ENCODE results near the gene SLC1A7.

SLC1A7 gene

DNA sequence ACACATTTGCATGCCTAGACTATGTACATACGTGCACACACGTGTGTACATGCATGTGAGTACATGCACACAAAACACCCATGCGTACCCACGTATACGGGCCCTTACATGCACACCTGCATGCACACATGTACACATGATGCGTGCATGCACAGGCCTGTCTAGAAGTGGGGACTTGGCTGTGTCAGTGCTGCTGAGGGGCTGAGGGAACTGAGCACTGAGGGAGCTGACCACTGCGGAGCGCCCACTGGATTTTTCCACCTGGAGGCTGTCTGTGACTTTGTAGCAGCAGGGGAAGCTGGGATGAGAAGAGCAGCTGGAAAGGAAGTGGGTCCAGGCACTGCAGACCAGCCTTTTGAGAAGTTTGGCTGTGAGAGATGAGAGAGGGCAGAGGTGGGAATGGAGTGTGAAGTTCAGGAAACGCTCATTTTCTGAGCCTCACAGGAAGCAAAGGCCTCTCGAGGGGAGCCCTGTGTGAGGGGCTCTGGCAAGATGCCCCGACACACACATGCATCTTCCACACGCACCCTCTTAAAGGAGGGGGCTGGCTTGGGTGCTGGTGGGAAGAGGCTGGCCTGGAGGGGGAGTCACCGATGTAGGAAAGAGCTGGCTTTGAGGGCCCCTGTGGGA lies 59.5 kb downstream of the SLC1A7 start:
- no peak for DNase-seq

GRCh38 chr1:53081384-53082066 lies 60.9 kb downstream of the SLC1A7 start:
- no peak for DNase-seq
- intact Hi-C loops (cut with DNase I), result no loop called here

More for the DNA sequence above, 59.5 kb downstream of the SLC1A7 start:
- intact Hi-C loops (cut with DNase I), result no loop called here

DNA sequence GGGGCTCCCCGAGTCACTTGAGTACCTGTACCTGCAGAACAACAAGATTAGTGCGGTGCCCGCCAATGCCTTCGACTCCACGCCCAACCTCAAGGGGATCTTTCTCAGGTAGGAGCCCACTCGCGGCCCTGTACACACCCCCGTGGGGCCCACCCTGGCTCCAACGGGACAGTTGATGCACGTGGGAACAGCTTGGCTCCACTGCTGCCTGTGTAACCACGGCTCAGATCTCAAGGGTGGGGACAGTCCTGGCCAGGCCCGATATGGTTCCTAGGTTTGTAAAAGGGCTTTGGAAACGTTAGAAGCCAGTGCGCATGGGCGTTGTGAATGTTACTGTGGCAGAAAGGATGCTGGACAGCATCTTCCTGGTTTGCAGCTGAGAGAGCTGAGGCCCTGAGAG lies 61.7 kb downstream of the SLC1A7 start:
- intact Hi-C loops (cut with DNase I), result no loop called here
- DNase-seq, result no peak

DNA sequence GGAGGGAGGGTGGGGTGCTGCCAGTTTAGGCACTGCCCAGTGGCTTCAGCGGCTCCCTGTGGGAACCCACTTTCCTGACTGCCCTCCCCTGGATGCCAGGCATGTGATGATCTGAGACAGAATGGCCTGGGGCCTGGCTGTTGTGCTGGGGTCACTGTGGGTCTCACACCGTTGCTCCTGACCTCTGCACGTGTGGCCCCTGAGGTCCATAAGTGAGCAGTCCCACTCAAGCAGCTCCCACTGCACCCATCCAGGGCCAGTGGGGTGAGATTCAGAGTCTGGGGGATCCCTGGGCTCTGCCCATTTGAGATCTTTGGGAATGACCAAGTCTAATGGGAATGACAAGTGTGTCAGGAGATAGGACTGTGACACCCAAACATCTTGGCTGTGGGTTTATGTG lies 62.4 kb downstream of the SLC1A7 start:
- intact Hi-C loops (cut with DNase I), result no loop called here
- no peak for DNase-seq

DNA sequence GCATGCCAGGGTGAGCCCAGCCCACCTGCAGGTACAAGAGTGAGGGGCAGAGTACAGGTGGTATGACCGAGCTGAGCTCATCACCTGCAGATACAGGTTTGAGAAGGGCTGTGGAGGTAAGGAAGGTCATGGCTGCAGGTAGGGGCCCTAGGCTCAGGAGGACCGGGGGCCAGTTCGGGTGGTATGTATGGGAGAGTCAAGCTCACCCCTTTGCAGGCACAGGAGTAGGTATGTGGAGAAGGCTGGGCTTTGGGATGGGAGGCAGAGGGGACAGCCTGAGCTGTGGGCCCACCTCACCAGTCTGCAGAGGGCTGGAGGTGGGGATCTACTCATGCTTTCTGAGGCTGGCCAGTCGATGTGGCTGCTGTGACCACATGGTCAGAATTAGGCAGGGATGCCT lies 63.2 kb downstream of the SLC1A7 start:
- intact Hi-C loops (cut with DNase I), result no loop called here
- DNase-seq, result no peak

- intact Hi-C loops (cut with DNase I), result no loop called here
- no peak for DNase-seq
These were observed 63.9 kb downstream of the SLC1A7 start for GRCh38 chr1:53078333-53079101.

GRCh38 chr1:53077599-53077965 lies 64.9 kb downstream of the SLC1A7 start:
- intact Hi-C loops (cut with DNase I), result no loop called here
- DNase-seq, result no peak

GRCh38 chr1:53076721-53077598 lies 65.5 kb downstream of the SLC1A7 start:
- intact Hi-C loops (cut with DNase I), result no loop called here
- peak in 3 of 42 donors; percentile 2 to 32 (median 14) for DNase-seq

DNA sequence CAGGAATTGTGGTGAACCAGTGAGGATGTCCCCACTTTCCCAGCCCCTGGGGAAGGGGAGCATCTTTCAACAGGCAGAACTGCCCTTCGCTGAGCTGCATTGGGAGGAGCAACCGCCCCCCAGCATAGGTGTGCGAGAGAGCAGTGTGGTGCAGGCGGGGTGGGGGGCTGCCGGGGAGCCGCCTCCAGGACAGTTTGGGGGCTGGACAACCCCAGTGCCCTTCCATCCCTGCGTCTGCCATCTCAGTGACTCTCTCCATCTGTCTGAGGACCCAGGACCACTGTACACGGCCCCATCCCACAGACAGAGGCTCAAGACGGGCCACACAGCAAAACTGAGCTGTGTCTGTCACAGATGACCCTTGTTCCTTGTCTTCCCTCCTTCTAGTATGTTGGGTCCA lies 66.3 kb downstream of the SLC1A7 start:
- intact Hi-C loops (cut with DNase I), result no loop called here
- peak in 4 of 42 donors; percentile 1 to 36 (median 5) for DNase-seq

DNA sequence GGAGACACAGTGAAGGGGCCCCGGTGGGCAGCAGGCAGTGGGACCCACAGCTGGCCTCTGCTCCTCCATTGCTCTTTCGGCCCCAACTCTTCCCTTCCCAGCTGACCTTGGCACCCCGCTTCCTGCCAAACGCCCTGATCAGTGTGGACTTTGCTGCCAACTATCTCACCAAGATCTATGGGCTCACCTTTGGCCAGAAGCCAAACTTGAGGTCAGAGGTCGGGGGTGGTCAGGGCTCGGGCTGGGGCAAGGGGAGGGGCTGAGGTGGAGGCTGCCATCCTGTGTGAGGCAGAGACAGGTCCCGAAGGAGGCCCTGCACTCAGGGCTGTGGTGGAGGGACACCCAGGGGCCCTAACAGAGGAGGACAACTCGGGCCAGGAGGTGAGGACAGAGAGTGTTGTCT lies 66.7 kb downstream of the SLC1A7 start:
- peak in 5 of 42 donors; percentile 3 to 26 (median 15) for DNase-seq
- intact Hi-C loops (cut with DNase I), result no loop called here

- intact Hi-C loops (cut with DNase I), result no loop called here
- DNase-seq, result peak in 6 of 42 donors; percentile 0 to 18 (median 7)
These were observed 67.2 kb downstream of the SLC1A7 start for GRCh38 chr1:53075206-53075605.

- peak in 8 of 42 donors; percentile 2 to 7 (median 5) for DNase-seq
- intact Hi-C loops (cut with DNase I), result no loop called here
These were observed 67.9 kb downstream of the SLC1A7 start for GRCh38 chr1:53074313-53075154.

- intact Hi-C loops (cut with DNase I), result no loop called here
These were observed 68.5 kb downstream of the SLC1A7 start for GRCh38 chr1:53073868-53074311.

GRCh38 chr1:53073287-53073686 lies 69.2 kb downstream of the SLC1A7 start:
- DNase-seq, result peak in 11 of 42 donors; percentile 2 to 38 (median 10)
- intact Hi-C loops (cut with DNase I), result no loop called here

More at GRCh38 chr1:53073868-53074311, 68.5 kb downstream of the SLC1A7 start:
- peak in 20 of 42 donors; percentile 4 to 52 (median 18) for DNase-seq

- no peak for DNase-seq
- intact Hi-C loops (cut with DNase I), result no loop called here
These were observed 70.5 kb downstream of the SLC1A7 start for GRCh38 chr1:53071915-53072314.

GRCh38 chr1:53071167-53071865 lies 71.1 kb downstream of the SLC1A7 start:
- DNase-seq, result peak in 20 of 42 donors; percentile 1 to 38 (median 10)

GRCh38 chr1:53070621-53071020 lies 71.8 kb downstream of the SLC1A7 start:
- intact Hi-C loops (cut with DNase I), result no loop called here
- DNase-seq, result peak in 16 of 42 donors; percentile 1 to 36 (median 10)

More at GRCh38 chr1:53071167-53071865, 71.1 kb downstream of the SLC1A7 start:
- intact Hi-C loops (cut with DNase I), result no loop called here

Data from head of caudate nucleus (tissue), 42 donors.